HT1080 (cell line): ENCODE results near the gene ZNF776. TPM values are rescaled to one million over a fixed set of nuclear protein-coding genes. Genes with fewer than 3 reads are reported as not detected.
"Not testable (repeated sequence)": the region's sequence is repeated elsewhere in the genome, so short reads cannot be mapped to it uniquely, and the experiment has no call there.

Source experiments
- DNase-seq: peaks from one replicate; pipeline ENCODE4 v3.0.0-alpha.2; 2015; ENCODE audit warnings: low read depth
- polyA plus RNA-seq, 2 experiments: library from polyadenylated mRNA; depleted of rRNA; stranded (reverse); fragments of >200 nt; gene quantifications; 2 replicates each; pipeline ENCODE4 v1.2.3, GENCODE V29; 2015
- total RNA-seq: library from RNA; depleted of rRNA; stranded (reverse); fragments of >200 nt; shearing (Covaris generic); gene quantifications from 2 replicates; pipeline ENCODE4 v1.2.3, GENCODE V29; 2014; rRNA removed

ZNF776 gene
- 10.0 and 11.4 TPM in 2 replicates for total RNA-seq
- polyA plus RNA-seq (2015; cell fraction: cytosol; rRNA removed): 7.7 and 7.9 TPM in 2 replicates
- polyA plus RNA-seq (2015; cell fraction: nucleus; rRNA removed): 13.9 and 18.6 TPM in 2 replicates

- DNase-seq: peak; percentile 86
Observed at GRCh38 chr19:57746580-57747471, at the start of gene ZNF776. TSS of gene ZNF776 (plus strand) at chr19:57746815. CDS start at chr19:57747059, 244 bp downstream.

- DNase-seq: no peak
Observed at GRCh38 chr19:57701625-57702024, 45.0 kb upstream of the ZNF776 start.

- DNase-seq: no peak
Observed at GRCh38 chr19:57706346-57706745, 40.3 kb upstream of the ZNF776 start.

GRCh38 chr19:57708641-57709361 is 37.8 kb upstream of the ZNF776 start, which contains the start of gene ZNF154:
TSS of gene ZNF154 (minus strand) at chr19:57709204. CDS start at chr19:57708971, 233 bp downstream.
- no peak for DNase-seq

GRCh38 chr19:57709616-57710015 is 37.0 kb upstream of the ZNF776 start:
- no peak for DNase-seq

GRCh38 chr19:57712222-57712621 is 34.4 kb upstream of the ZNF776 start:
- DNase-seq: no peak

- no peak for DNase-seq
Observed at GRCh38 chr19:57719424-57719823, 27.2 kb upstream of the ZNF776 start.

GRCh38 chr19:57719901-57720519 is 26.6 kb upstream of the ZNF776 start:
- DNase-seq: no peak

- no peak for DNase-seq
Observed at GRCh38 chr19:57720878-57721277, 25.7 kb upstream of the ZNF776 start.

- peak; percentile 18 for DNase-seq
Observed at GRCh38 chr19:57738320-57738719, 8.3 kb upstream of the ZNF776 start.

GRCh38 chr19:57738770-57739169 is 7.8 kb upstream of the ZNF776 start:
- DNase-seq: not testable (repeated sequence)

GRCh38 chr19:57747472-57747807 is 825 bp downstream of the ZNF776 start:
- no peak for DNase-seq

- no peak for DNase-seq
Observed at GRCh38 chr19:57748029-57748428, 1.4 kb downstream of the ZNF776 start.

- DNase-seq: no peak
Observed at GRCh38 chr19:57754091-57754673, 7.6 kb downstream of the ZNF776 start.

GRCh38 chr19:57755031-57755430 is 8.4 kb downstream of the ZNF776 start:
- no peak for DNase-seq

- DNase-seq: no peak
Observed at GRCh38 chr19:57757941-57758340, 11.3 kb downstream of the ZNF776 start.

- no peak for DNase-seq
Observed at GRCh38 chr19:57759096-57759495, 12.5 kb downstream of the ZNF776 start.

- DNase-seq: peak; percentile 86
Observed at GRCh38 chr19:57769345-57770131, 22.9 kb downstream of the ZNF776 start, which contains the start of gene ZNF586. TSS of gene ZNF586 (plus strand) at chr19:57769676. CDS start at chr19:57769843, 167 bp downstream.

GRCh38 chr19:57771417-57771816 is 24.8 kb downstream of the ZNF776 start:
- DNase-seq: no peak

- no peak for DNase-seq
Observed at GRCh38 chr19:57773488-57773887, 26.9 kb downstream of the ZNF776 start.
